GM21526 (cell line): ENCODE results near the gene LRRC56.

Source experiments
- ATAC-seq: cut with Tn5 transposase; IDR thresholded peaks from one replicate; pipeline ENCODE4 v1.9.1; 2021; ENCODE audit warnings: moderate library complexity; ENCODE audit not compliant: unreplicated experiment, low FRiP score

Gene LRRC56

GRCh38 chr11:592501-592900, 55.2 kb downstream of the LRRC56 start:
- ATAC-seq = no peak

GRCh38 chr11:592918-593317, 55.6 kb downstream of the LRRC56 start:
- no peak for ATAC-seq

- ATAC-seq = no peak
Observed at GRCh38 chr11:593347-593746, 56.0 kb downstream of the LRRC56 start.

GRCh38 chr11:595400-595799, 58.1 kb downstream of the LRRC56 start:
- ATAC-seq = no peak

GRCh38 chr11:596374-596773, 59.0 kb downstream of the LRRC56 start:
- no peak for ATAC-seq

- ATAC-seq = no peak
Observed at GRCh38 chr11:597166-597725, 59.9 kb downstream of the LRRC56 start.

GRCh38 chr11:598005-598680, 60.8 kb downstream of the LRRC56 start:
- no peak for ATAC-seq

- ATAC-seq = no peak
Observed at GRCh38 chr11:601573-602245, 64.4 kb downstream of the LRRC56 start.

- no peak for ATAC-seq
Observed at GRCh38 chr11:603154-603553, 65.8 kb downstream of the LRRC56 start.
